IMR-90 (cell line): ENCODE data around the gene SYCE3. TPM values are rescaled to one million over a fixed set of nuclear protein-coding genes. Genes with fewer than 3 reads are reported as not detected.

ENCODE experiments used
- ATAC-seq: fragments of 200-7000 bp; cut with Tn5 transposase; 2 replicates; pipeline ENCODE4 v1.9.1; 2020; ENCODE audit warnings: low read depth, mild to moderate bottlenecking, moderate library complexity
- BruUV-seq: library from RNA; stranded (reverse); fragments of 400-500 nt; replicated peaks from 2 replicates; lab custom pipeline; 2021; lab: Mats Ljungman, UMichigan
- CTCF ChIA-PET: fragments of 300-600 bp; formaldehyde crosslinking; extraction: SDS; loops from one replicate; lab custom pipeline; 2021; ENCODE audit warnings: antibody characterized with exemption; lab: Yijun Ruan, JAX
- POLR2A ChIA-PET: fragments of 300-600 bp; sonication (Branson Sonifier 250); formaldehyde crosslinking; loops from one replicate; lab custom pipeline; 2022; ENCODE audit warnings: antibody characterized with exemption; ENCODE audit not compliant: unreplicated experiment; lab: Charles Lee
- DNase-seq: peaks from one replicate; pipeline ENCODE4 v3.0.0; 2013
- H2AFZ ChIP-seq: replicated peaks from 2 replicates; pipeline ENCODE3; 2013; ENCODE audit warnings: low read length, mild to moderate bottlenecking; ENCODE audit not compliant: poor library complexity
- H2AK5ac ChIP-seq: 2 replicates; pipeline ENCODE4 v1.6.1; 2013; ENCODE audit warnings: low read depth, low read length, inconsistent platforms
- H2AK9ac ChIP-seq: replicated peaks from 2 replicates; pipeline ENCODE3; 2013; ENCODE audit warnings: mild to moderate bottlenecking, low read depth, low read length, moderate library complexity; ENCODE audit not compliant: poor library complexity
- H2BK120ac ChIP-seq: 2 replicates; pipeline ENCODE4 v1.6.1; 2013; ENCODE audit warnings: low read depth, low read length, inconsistent platforms
- H2BK15ac ChIP-seq: 3 replicates; pipeline ENCODE4 v1.6.1; 2013; ENCODE audit warnings: low read depth, low read length, inconsistent platforms
- H2BK20ac ChIP-seq: 2 replicates; pipeline ENCODE4 v1.6.1; 2013; ENCODE audit warnings: low read depth, mild to moderate bottlenecking, inconsistent platforms, low read length, moderate library complexity
- H2BK5ac ChIP-seq: 2 replicates; pipeline ENCODE4 v1.6.1; 2013; ENCODE audit warnings: mild to moderate bottlenecking, low read depth, low read length, inconsistent platforms; ENCODE audit not compliant: poor library complexity, severe bottlenecking
- H3K14ac ChIP-seq: replicated peaks from 2 replicates; pipeline ENCODE4 v1.6.1; 2013; ENCODE audit warnings: low read depth, low read length, inconsistent platforms
- H3K18ac ChIP-seq: 2 replicates; pipeline ENCODE4 v1.6.1; 2013; ENCODE audit warnings: low read depth, low read length, control low read depth
- H3K23ac ChIP-seq: 2 replicates; pipeline ENCODE4 v1.6.1; 2013; ENCODE audit warnings: low read depth, low read length, inconsistent platforms
- H3K27ac ChIP-seq: 2 replicates; pipeline ENCODE4 v1.5.1; 2013; ENCODE audit warnings: mild to moderate bottlenecking, control low read depth, low read length; ENCODE audit not compliant: insufficient read depth
- H3K27me3 ChIP-seq: 2 replicates; pipeline ENCODE4 v1.6.1; 2013; ENCODE audit warnings: low read length; ENCODE audit not compliant: control insufficient read depth, insufficient read depth
- H3K36me3 ChIP-seq: 2 replicates; pipeline ENCODE4 v1.6.1; 2013; ENCODE audit warnings: low read length, mixed read lengths; ENCODE audit not compliant: control insufficient read depth, insufficient read depth
- H3K4ac ChIP-seq: 2 replicates; pipeline ENCODE4 v1.6.1; 2013; ENCODE audit warnings: low read depth, low read length, inconsistent platforms
- H3K4me1 ChIP-seq: 2 replicates; pipeline ENCODE4 v1.6.1; 2013; ENCODE audit warnings: low read length, mixed read lengths; ENCODE audit not compliant: control insufficient read depth, insufficient read depth
- H3K4me2 ChIP-seq: 2 replicates; pipeline ENCODE4 v1.6.1; 2013; ENCODE audit warnings: low read depth, mild to moderate bottlenecking, control low read depth, low read length, moderate library complexity
- H3K4me3 ChIP-seq: 2 replicates; pipeline ENCODE4 v1.5.1; 2013; ENCODE audit warnings: low read depth, mild to moderate bottlenecking, control low read depth, low read length, moderate library complexity; ENCODE audit not compliant: insufficient read depth
- H3K56ac ChIP-seq: 2 replicates; pipeline ENCODE4 v1.6.1; 2013; ENCODE audit warnings: low read length, inconsistent platforms; ENCODE audit not compliant: insufficient read depth; ENCODE audit errors: extremely low read depth
- H3K79me1 ChIP-seq, 2 experiments: 2 replicates each; pipeline ENCODE4 v1.6.1; 2013; ENCODE audit warnings: low read length in 2 of 2, inconsistent platforms in 1 of 2, low read depth in 1 of 2
- H3K9ac ChIP-seq: 2 replicates; pipeline ENCODE4 v1.6.1; 2013; ENCODE audit warnings: low read depth, low read length, control low read depth
- H3K9me1 ChIP-seq: 2 replicates; pipeline ENCODE4 v1.6.1; 2013; ENCODE audit warnings: low read length, inconsistent platforms; ENCODE audit not compliant: insufficient read depth
- H3K9me3 ChIP-seq: 2 replicates; pipeline ENCODE4 v1.6.1; 2013; ENCODE audit warnings: low read length; ENCODE audit not compliant: control insufficient read depth, insufficient read depth
- H4K20me1 ChIP-seq: 2 replicates; pipeline ENCODE4 v1.6.1; 2013; ENCODE audit warnings: low read length, inconsistent platforms; ENCODE audit not compliant: insufficient read depth
- H4K5ac ChIP-seq: 2 replicates; pipeline ENCODE4 v1.6.1; 2013; ENCODE audit warnings: mild to moderate bottlenecking, low read depth, low read length, control low read depth
- H4K8ac ChIP-seq, 2 experiments: 2 replicates each; pipeline ENCODE4 v1.6.1; 2013; ENCODE audit warnings: low read depth in 2 of 2, low read length in 2 of 2, control low read depth in 1 of 2, inconsistent platforms in 1 of 2
- H4K91ac ChIP-seq: 2 replicates; pipeline ENCODE4 v1.6.1; 2013; ENCODE audit warnings: low read depth, low read length, inconsistent platforms; ENCODE audit not compliant: insufficient read depth
- CEBPB ChIP-seq: IDR thresholded peaks from 2 replicates; pipeline ENCODE4 v1.6.1; 2012; ENCODE audit warnings: low read depth, low read length, improper control_type of control experiment
- POLR2A ChIP-seq: IDR thresholded peaks from 2 replicates; pipeline ENCODE4 v1.6.1; 2012; ENCODE audit warnings: mild to moderate bottlenecking, low read depth, low read length
- RFX5 ChIP-seq: IDR thresholded peaks from 2 replicates; pipeline ENCODE4 v1.8.0; 2012; ENCODE audit warnings: low read depth, mild to moderate bottlenecking, low read length, moderate library complexity
- WGBS, 2 experiments: methylation state at CpG; one replicate each; pipeline versions ENCODE4 v1.1.5 to v1.1.7; 2013; ENCODE audit warnings: missing lambda C conversion rate in 2 of 2; ENCODE audit not compliant: insufficient read length in 1 of 2; ENCODE audit errors: extremely low coverage in 2 of 2; 5-methylcytosine and 5-hydroxymethylcytosine counted together
- dilution Hi-C: fragments of 300-500 bp; cut with HindIII; formaldehyde crosslinking; loops from one replicate; pipeline ENCODE4 v1.14.3; 2018; ENCODE audit warnings: low sequenced_read_pairs; ENCODE audit not compliant: unreplicated experiment
- in situ Hi-C: fragments of 300-500 bp; cut with MboI; formaldehyde crosslinking; loops from 3 replicates; pipeline ENCODE4 v1.14.3; 2019; ENCODE audit warnings: low sequenced_read_pairs, inconsistent platforms, mixed read lengths
- intact Hi-C: fragments of 100-400 bp; cut with micrococcal nuclease; formaldehyde crosslinking; loops from 2 replicates; pipeline ENCODE4 v1.10.0; 2022
- polyA plus RNA-seq, 3 experiments: library from polyadenylated mRNA; depleted of rRNA; stranded (reverse); fragments of >200 nt; gene quantifications; 2 replicates each; pipeline ENCODE4 v1.2.3, GENCODE V29; 2012; ENCODE audit warnings: low replicate concordance in 1 of 3
- total RNA-seq: library from RNA; depleted of rRNA; stranded (reverse); fragments of >200 nt; gene quantifications from 2 replicates; pipeline ENCODE4 v1.2.3, GENCODE V29; 2012

SYCE3 gene
- total and polyA plus RNA-seq, 2 of the 4 experiments (the other 2 are of a cell fraction): not detected

DNA sequence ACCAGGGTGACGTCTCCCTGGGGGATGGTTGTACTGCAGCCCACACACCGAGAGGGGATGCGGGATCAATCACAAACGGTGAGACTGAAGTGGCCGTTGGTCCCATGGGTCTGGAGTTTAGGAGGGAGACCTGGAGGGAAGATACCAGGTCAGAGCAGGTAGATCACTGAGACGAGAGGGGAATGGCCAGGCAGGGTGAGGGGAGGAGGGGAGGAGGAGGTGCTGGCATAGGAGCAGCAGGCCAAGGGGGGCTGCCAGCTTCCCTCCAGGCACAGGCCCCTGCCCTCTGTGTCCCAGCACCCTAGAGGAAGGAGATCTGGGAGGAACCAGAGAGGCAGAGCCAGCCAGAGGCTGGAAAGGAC is 44.9 kb upstream of the SYCE3 start:
- Histone ChIP-seq H3K4me1 (no peaks in the 10 kb centered on the region), H3K9ac (no peak overlapping the region), H2AFZ (no peak overlapping the region), H3K23ac (no peak overlapping the region), H4K5ac (no peak overlapping the region), H3K56ac (no peak overlapping the region), H2AK9ac (no peak overlapping the region), H3K27ac (no peak overlapping the region), H3K4me2 (no peak overlapping the region), H3K36me3 (no peaks in the 10 kb centered on the region), H3K4me3 (no peak overlapping the region), H2BK15ac (no peak overlapping the region), H4K20me1 (peaks cover 4% of the 10 kb centered on the region), H3K9me3 (no peaks in the 10 kb centered on the region), H3K79me1 (no peaks in the 10 kb centered on the region), H2AK5ac (no peak overlapping the region), H3K4ac (no peak overlapping the region), H4K91ac (no peak overlapping the region), H2BK20ac (no peak overlapping the region), H3K27me3 (peaks cover 78% of the 10 kb centered on the region), H2BK120ac (no peak overlapping the region), H3K14ac (no peak overlapping the region), H4K8ac (no peak overlapping the region), H2BK5ac (no peak overlapping the region), H3K9me1 (0 out of 2 replicates have a peak, but pooled peaks cover 2% of the 10 kb centered on the region), H3K18ac (no peak overlapping the region)
- dilution Hi-C loops: no loop called here
- no peak for DNase-seq
- TF ChIP-seq RFX5 (no peak), CEBPB (no peak), POLR2A (no peak)
- 51% methylated on average over 6 of the region's 6 CpGs; no CpG with 5 or more reads in 1 of the 2 experiments for WGBS, 2 experiments
- in situ Hi-C loops: no loop called here
- no peak for ATAC-seq
- ChIA-PET POLR2A (no interaction called here), CTCF (no interaction called here)
- no TSS peak for BruUV-seq
- intact Hi-C loops: no loop called here
